ENCODE data around the gene TCOF1. TPM values are rescaled to one million over a fixed set of nuclear protein-coding genes. Genes with fewer than 3 reads are reported as not detected.

Gene TCOF1
- total RNA-seq, 2 experiments from 2014 or later = 40.4 to 43.2 TPM

- TF ChIP-seq, protein P1, sequence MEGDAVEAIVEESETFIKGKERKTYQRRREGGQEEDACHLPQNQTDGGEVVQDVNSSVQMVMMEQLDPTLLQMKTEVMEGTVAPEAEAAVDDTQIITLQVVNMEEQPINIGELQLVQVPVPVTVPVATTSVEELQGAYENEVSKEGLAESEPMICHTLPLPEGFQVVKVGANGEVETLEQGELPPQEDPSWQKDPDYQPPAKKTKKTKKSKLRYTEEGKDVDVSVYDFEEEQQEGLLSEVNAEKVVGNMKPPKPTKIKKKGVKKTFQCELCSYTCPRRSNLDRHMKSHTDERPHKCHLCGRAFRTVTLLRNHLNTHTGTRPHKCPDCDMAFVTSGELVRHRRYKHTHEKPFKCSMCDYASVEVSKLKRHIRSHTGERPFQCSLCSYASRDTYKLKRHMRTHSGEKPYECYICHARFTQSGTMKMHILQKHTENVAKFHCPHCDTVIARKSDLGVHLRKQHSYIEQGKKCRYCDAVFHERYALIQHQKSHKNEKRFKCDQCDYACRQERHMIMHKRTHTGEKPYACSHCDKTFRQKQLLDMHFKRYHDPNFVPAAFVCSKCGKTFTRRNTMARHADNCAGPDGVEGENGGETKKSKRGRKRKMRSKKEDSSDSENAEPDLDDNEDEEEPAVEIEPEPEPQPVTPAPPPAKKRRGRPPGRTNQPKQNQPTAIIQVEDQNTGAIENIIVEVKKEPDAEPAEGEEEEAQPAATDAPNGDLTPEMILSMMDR (IDR thresholded peaks at IDR 0.05) = no peak
- H3K27me3 ChIP-seq (ENCODE audit: control insufficient read depth in 1 of 2, insufficient read depth in 2 of 2, low read length in 2 of 2) = no peaks in the 10 kb centered on the region
- H3K27ac ChIP-seq (ENCODE audit: low read depth in 1 of 2, low read length in 2 of 2) = no peak overlapping the region
- no peaks in the 10 kb centered on the region for H3K9me3 Mint-ChIP-seq
- H3K4me3 Mint-ChIP-seq = no peak overlapping the region
- no peak for DNase-seq
- ATAC-seq (ENCODE audit: poor library complexity) = no peak
- ChIA-PET POLR2A (no interaction called here), CTCF (interaction anchor here (0.7 kb wide), 1 partner anchor 1428 kb away, joined by 3 read pairs; no protein-coding TSS in a partner anchor)
- no peaks in the 10 kb centered on the region for H3K36me3 Mint-ChIP-seq (ENCODE audit: low read depth)
- no peaks in the 10 kb centered on the region for H3K4me1 ChIP-seq (ENCODE audit: insufficient read depth, low read length)
- H3K4me3 ChIP-seq (ENCODE audit: low read length) = no peak overlapping the region
- H3K27me3 Mint-ChIP-seq = no peaks in the 10 kb centered on the region
- no peak overlapping the region for H3K27ac Mint-ChIP-seq
- H3K36me3 ChIP-seq (ENCODE audit: insufficient read depth, low read length) = no peaks in the 10 kb centered on the region
- intact Hi-C loops (cut with DNase I, micrococcal nuclease) = no loop called here
- no peaks in the 10 kb centered on the region for H3K9me3 ChIP-seq (ENCODE audit: control insufficient read depth in 1 of 2, insufficient read depth in 1 of 2, low read length in 2 of 2)
- H3K4me1 Mint-ChIP-seq (ENCODE audit: low read depth) = no peaks in the 10 kb centered on the region
Observed at GRCh38 chr5:150315245-150315644, 42.3 kb upstream of the TCOF1 start.

DNA sequence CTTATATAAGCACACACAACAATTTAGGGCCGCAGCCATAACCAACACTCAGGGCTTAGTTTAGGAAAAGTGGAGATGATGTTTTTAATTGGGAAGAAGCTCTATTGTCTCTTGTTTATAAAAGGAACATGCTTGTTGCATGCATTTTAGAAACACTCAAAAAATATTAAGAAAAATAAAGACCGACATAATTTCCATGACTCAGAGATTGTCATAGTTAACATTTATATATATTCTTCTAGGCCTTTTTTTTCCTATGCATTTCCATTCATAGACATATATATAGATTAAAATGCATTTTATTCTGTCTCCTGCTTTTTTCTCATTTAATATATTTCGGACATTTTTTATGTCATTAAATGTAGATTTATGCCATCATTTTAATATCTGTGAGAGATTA, 41.2 kb upstream of the TCOF1 start:
- Histone ChIP-seq H3K4me1 (ENCODE audit: insufficient read depth, low read length) (no peaks in the 10 kb centered on the region), H3K9me3 (ENCODE audit: control insufficient read depth in 1 of 2, insufficient read depth in 1 of 2, low read length in 2 of 2) (no peaks in the 10 kb centered on the region), H3K27me3 (ENCODE audit: control insufficient read depth in 1 of 2, insufficient read depth in 2 of 2, low read length in 2 of 2) (no peaks in the 10 kb centered on the region), H3K36me3 (ENCODE audit: insufficient read depth, low read length) (no peaks in the 10 kb centered on the region), H3K4me3 (ENCODE audit: low read length) (no peak overlapping the region), H3K27ac (ENCODE audit: low read depth in 1 of 2, low read length in 2 of 2) (no peak overlapping the region)
- no peak for DNase-seq
- ChIA-PET POLR2A (no interaction called here), CTCF (no interaction called here)
- ATAC-seq (ENCODE audit: poor library complexity) = no peak
- intact Hi-C loops (cut with DNase I, micrococcal nuclease) = no loop called here
- Mint-ChIP-seq H3K27ac (no peak overlapping the region), H3K36me3 (ENCODE audit: low read depth) (no peaks in the 10 kb centered on the region), H3K4me1 (ENCODE audit: low read depth) (no peaks in the 10 kb centered on the region), H3K4me3 (no peak overlapping the region), H3K9me3 (no peaks in the 10 kb centered on the region), H3K27me3 (no peaks in the 10 kb centered on the region)
- TF ChIP-seq, protein P1 (IDR thresholded peaks at IDR 0.05) = no peak

- H3K27ac ChIP-seq (ENCODE audit: low read depth in 1 of 2, low read length in 2 of 2) = no peak overlapping the region
- Mint-ChIP-seq H3K4me3 (no peak overlapping the region), H3K4me1 (ENCODE audit: low read depth) (no peaks in the 10 kb centered on the region), H3K36me3 (ENCODE audit: low read depth) (no peaks in the 10 kb centered on the region), H3K9me3 (no peaks in the 10 kb centered on the region), H3K27me3 (no peaks in the 10 kb centered on the region), H3K27ac (no peak overlapping the region)
- TF ChIP-seq, protein P1 (IDR thresholded peaks at IDR 0.05) = no peak
- H3K4me1 ChIP-seq (ENCODE audit: insufficient read depth, low read length) = no peaks in the 10 kb centered on the region
- ChIA-PET CTCF (no interaction called here), POLR2A (no interaction called here)
- intact Hi-C loops (cut with DNase I, micrococcal nuclease) = no loop called here
- no peaks in the 10 kb centered on the region for H3K9me3 ChIP-seq (ENCODE audit: control insufficient read depth in 1 of 2, insufficient read depth in 1 of 2, low read length in 2 of 2)
- no peak overlapping the region for H3K4me3 ChIP-seq (ENCODE audit: low read length)
- no peak for ATAC-seq (ENCODE audit: poor library complexity)
- no peaks in the 10 kb centered on the region for H3K36me3 ChIP-seq (ENCODE audit: insufficient read depth, low read length)
- no peaks in the 10 kb centered on the region for H3K27me3 ChIP-seq (ENCODE audit: control insufficient read depth in 1 of 2, insufficient read depth in 2 of 2, low read length in 2 of 2)
- DNase-seq = no peak
Observed at GRCh38 chr5:150317048-150318003, 40.2 kb upstream of the TCOF1 start.
